ENCODE measurements around the gene THTPA.

Gene THTPA

DNA sequence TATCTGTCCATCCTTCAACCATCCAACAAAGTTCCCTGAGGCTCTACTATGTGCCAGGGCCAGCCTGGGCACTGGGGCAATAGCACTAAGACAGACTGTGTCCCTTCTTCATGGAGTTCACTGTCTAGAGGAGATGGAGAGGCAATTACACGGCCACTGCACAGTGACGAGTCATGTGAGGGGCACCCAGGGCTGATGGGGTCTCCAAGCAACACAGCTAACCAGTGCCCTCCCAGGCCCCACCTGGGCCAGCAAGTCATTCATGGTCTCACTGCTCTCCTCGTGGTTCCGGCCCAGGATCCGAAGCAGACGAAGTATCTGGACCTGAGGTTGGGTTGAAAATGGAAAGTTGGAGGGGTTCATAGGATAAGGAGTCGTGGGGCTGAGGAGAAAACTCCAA is 8.8 kb downstream of the THTPA start:
- TF ChIP-seq POLR2AphosphoS5 (IDR thresholded peaks at IDR 0.05; ENCODE audit: low read depth, low read length), result no peak
- no peak for TF ChIP-seq SIN3A (IDR thresholded peaks at IDR 0.05; ENCODE audit: borderline replicate concordance, insufficient read depth, low read length)
- no peak for TF ChIP-seq FOXP2 (optimal IDR thresholded peaks at IDR 0.05; ENCODE audit: borderline replicate concordance, extremely low read depth, extremely low read length, insufficient read depth)

DNA sequence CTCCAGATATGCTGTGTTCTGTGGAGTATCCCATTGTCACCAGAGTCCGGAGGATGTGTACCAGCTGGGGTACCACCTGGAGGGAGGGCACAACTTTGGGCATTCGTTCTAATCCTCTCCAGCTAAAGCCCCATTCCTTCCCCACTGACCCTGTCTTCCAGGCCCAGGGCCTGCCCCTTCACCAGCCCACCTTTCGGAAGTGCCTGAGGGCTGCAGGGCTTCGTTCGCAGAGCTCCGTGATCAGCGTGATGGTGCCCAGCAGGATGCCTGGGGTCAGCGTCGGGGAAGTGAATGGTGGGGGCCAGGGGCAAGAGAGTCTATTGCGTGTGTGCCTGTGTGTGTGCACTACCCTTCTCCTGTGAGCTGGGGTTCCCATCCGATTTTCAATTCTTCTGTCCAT is 9.6 kb downstream of the THTPA start:
- TF ChIP-seq TAF1 (IDR thresholded peaks at IDR 0.05; ENCODE audit: borderline replicate concordance, insufficient read depth, low read length), result no peak
- TF ChIP-seq FOXP2 (optimal IDR thresholded peaks at IDR 0.05; ENCODE audit: borderline replicate concordance, extremely low read depth, extremely low read length, insufficient read depth), result no peak
- TF ChIP-seq, protein P1, sequence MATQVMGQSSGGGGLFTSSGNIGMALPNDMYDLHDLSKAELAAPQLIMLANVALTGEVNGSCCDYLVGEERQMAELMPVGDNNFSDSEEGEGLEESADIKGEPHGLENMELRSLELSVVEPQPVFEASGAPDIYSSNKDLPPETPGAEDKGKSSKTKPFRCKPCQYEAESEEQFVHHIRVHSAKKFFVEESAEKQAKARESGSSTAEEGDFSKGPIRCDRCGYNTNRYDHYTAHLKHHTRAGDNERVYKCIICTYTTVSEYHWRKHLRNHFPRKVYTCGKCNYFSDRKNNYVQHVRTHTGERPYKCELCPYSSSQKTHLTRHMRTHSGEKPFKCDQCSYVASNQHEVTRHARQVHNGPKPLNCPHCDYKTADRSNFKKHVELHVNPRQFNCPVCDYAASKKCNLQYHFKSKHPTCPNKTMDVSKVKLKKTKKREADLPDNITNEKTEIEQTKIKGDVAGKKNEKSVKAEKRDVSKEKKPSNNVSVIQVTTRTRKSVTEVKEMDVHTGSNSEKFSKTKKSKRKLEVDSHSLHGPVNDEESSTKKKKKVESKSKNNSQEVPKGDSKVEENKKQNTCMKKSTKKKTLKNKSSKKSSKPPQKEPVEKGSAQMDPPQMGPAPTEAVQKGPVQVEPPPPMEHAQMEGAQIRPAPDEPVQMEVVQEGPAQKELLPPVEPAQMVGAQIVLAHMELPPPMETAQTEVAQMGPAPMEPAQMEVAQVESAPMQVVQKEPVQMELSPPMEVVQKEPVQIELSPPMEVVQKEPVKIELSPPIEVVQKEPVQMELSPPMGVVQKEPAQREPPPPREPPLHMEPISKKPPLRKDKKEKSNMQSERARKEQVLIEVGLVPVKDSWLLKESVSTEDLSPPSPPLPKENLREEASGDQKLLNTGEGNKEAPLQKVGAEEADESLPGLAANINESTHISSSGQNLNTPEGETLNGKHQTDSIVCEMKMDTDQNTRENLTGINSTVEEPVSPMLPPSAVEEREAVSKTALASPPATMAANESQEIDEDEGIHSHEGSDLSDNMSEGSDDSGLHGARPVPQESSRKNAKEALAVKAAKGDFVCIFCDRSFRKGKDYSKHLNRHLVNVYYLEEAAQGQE (IDR thresholded peaks at IDR 0.05; ENCODE audit: insufficient read depth in 1 of 2, low read depth in 2 of 2, low read length in 2 of 2), result no peak
- no peak for TF ChIP-seq POLR2AphosphoS5 (IDR thresholded peaks at IDR 0.05; ENCODE audit: low read depth, low read length)
- no peak for TF ChIP-seq SIN3A (IDR thresholded peaks at IDR 0.05; ENCODE audit: borderline replicate concordance, insufficient read depth, low read length)

DNA sequence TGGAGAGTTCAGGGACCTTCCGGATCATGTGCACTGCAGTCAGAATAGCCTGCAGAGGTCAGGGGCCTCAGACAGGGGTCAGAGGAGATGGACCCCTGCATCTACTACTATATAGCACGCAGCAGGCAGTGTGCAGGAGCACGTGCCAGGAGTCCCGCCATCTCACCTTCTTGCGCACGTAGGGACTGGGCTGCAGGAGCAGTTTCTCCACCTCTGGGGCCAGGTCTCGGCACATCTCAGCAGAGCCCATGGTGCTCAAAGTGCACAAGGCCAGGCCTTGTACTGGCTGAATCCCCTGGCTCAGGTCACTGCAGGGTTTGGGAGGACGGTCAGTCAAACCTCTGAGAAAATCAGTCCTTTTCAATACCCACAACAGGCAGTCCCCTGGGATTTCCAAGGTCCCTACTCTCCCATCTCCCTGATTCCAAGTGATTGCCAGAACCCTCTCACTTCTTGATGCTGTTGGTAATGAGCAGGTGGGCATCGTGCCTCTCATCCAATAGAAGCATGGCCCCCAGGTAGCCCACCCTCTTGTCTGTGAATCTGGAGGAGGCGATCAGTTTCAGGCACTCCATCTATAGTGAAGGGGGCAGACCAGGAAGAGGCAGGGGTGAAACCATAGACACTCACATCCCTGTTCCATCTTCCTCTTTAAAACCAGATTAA is 10.2 kb downstream of the THTPA start:
- TF ChIP-seq TAF1 (IDR thresholded peaks at IDR 0.05; ENCODE audit: borderline replicate concordance, insufficient read depth, low read length) (no peak), FOXP2 (optimal IDR thresholded peaks at IDR 0.05; ENCODE audit: borderline replicate concordance, extremely low read depth, extremely low read length, insufficient read depth) (no peak), SIN3A (IDR thresholded peaks at IDR 0.05; ENCODE audit: borderline replicate concordance, insufficient read depth, low read length) (no peak), POLR2AphosphoS5 (IDR thresholded peaks at IDR 0.05; ENCODE audit: low read depth, low read length) (no peak)
- TF ChIP-seq, protein P1 (IDR thresholded peaks at IDR 0.05; ENCODE audit: insufficient read depth in 1 of 2, low read depth in 2 of 2, low read length in 2 of 2), result no peak

DNA sequence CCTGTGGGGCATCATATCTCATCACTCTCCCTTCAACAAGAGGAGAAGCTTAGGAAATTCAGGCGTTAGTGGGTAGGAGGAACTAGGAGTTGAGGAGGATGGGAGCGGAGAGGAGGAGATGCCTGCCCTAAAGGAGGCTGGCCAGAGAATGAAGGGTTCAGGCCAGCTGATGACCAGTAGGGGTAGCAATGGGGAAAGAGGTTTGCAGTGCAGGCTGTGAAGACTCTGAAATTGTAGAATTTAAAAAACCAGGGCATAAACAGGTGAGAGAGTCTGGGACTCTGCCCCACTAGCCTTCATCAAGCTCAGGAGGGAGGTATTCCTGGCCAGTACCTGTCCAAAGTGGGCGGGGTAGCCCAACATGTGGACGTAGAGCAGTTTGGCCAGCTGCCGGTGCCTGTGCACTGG is 10.7 kb downstream of the THTPA start:
- TF ChIP-seq, protein P1 (IDR thresholded peaks at IDR 0.05; ENCODE audit: insufficient read depth in 1 of 2, low read depth in 2 of 2, low read length in 2 of 2), result no peak
- no peak for TF ChIP-seq TAF1 (IDR thresholded peaks at IDR 0.05; ENCODE audit: borderline replicate concordance, insufficient read depth, low read length)
- no peak for TF ChIP-seq FOXP2 (optimal IDR thresholded peaks at IDR 0.05; ENCODE audit: borderline replicate concordance, extremely low read depth, extremely low read length, insufficient read depth)
- no peak for TF ChIP-seq POLR2AphosphoS5 (IDR thresholded peaks at IDR 0.05; ENCODE audit: low read depth, low read length)
- TF ChIP-seq SIN3A (IDR thresholded peaks at IDR 0.05; ENCODE audit: borderline replicate concordance, insufficient read depth, low read length), result no peak

DNA sequence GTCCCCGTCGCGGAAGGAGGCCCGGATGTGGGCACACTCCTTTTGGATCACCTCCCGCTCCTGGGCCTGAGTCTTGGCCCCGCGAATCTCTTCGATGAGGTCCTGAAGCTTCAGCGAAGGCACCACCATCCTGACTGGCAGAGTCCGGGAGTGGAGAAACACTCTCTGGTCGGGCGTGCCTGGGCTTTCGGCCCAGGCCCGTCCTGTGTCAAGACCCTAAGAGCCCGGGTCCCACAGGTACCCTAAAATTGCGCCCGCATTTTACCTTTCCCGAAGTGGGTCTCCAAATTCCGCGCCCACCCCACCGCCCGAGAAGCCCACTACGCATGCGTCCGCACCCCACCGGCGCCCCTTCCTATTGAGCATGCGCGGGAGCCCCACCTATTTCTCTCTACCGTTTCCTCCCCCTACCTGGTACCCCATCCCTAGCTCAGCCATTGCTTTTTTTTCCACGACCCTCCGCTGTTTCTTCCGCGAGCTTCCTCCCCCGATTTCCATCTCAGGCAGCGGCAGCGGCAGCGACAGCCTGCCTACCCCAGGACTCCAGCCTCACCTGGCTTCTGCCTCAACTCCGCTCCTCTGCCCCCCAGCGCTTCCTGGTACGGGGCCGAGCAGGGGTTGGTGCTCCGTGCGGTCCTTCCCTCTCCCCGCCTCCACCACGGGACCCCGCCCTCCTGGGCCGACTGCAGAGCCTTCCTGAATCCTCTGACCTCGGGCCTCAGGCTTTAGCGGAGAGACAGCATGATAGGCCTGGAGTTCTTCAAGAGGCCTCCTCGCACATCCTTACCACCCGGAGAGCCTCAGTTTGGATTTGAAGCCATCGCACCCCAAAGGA is 11.3 kb downstream of the THTPA start, which contains the start of gene AP1G2:
Gene AP1G2 (minus strand): TSS at position 606 of the 835 bp plus-strand sequence. CDS start 477 bp downstream, at position 129.
- TF ChIP-seq FOXP2 (optimal IDR thresholded peaks at IDR 0.05; ENCODE audit: borderline replicate concordance, extremely low read depth, extremely low read length, insufficient read depth) (no peak), POLR2AphosphoS5 (IDR thresholded peaks at IDR 0.05; ENCODE audit: low read depth, low read length) (no peak), TAF1 (IDR thresholded peaks at IDR 0.05; ENCODE audit: borderline replicate concordance, insufficient read depth, low read length) (no peak), SIN3A (IDR thresholded peaks at IDR 0.05; ENCODE audit: borderline replicate concordance, insufficient read depth, low read length) (no peak)
- TF ChIP-seq, protein P1 (IDR thresholded peaks at IDR 0.05; ENCODE audit: insufficient read depth in 1 of 2, low read depth in 2 of 2, low read length in 2 of 2), result no peak

Data from PFSK-1 (cell line).